Measurements from ENCODE around the gene NPLOC4.

NPLOC4 gene

GRCh38 chr17:81508639-81509206, 128.2 kb downstream of the NPLOC4 start:
- Histone ChIP-seq H3F3A (ENCODE audit: low read depth) (peaks cover 14% of the 10 kb centered on the region), H3K4me3 (ENCODE audit: low read length, poor library complexity, severe bottlenecking) (peak overlapping the region; percentile 97), H3K9ac (ENCODE audit: low read depth, low read length, poor library complexity, severe bottlenecking) (peak overlapping the region; percentile 100)

More at GRCh38 chr17:81508639-81509206, 128.2 kb downstream of the NPLOC4 start:
- Histone ChIP-seq H3K79me2 (ENCODE audit: insufficient read depth, low read length) (peaks cover 62% of the 10 kb centered on the region), H3K27me3 (ENCODE audit: insufficient read depth, low read length, poor library complexity, severe bottlenecking) (peaks cover 30% of the 10 kb centered on the region), H4K20me1 (ENCODE audit: insufficient read depth, low read length, poor library complexity, severe bottlenecking) (peaks cover 50% of the 10 kb centered on the region), H3K4me1 (ENCODE audit: insufficient read depth, low read length, poor library complexity, severe bottlenecking) (peaks cover 26% of the 10 kb centered on the region), H3K36me3 (ENCODE audit: insufficient read depth, low read length) (peaks cover 39% of the 10 kb centered on the region), H3K9me2 (replicated peaks; ENCODE audit: low read depth, low read length) (no peaks in the 10 kb centered on the region), H3K9me3 (ENCODE audit: insufficient read depth, low read depth, low read length) (no peaks in the 10 kb centered on the region), H3K4me2 (ENCODE audit: low read depth, low read length, poor library complexity, severe bottlenecking) (peak overlapping the region; percentile 84), H2AFZ (ENCODE audit: low read length) (no peak overlapping the region)
- TF ChIP-seq EZH2phosphoT487 (IDR thresholded peaks at IDR 0.05; ENCODE audit: borderline replicate concordance) (no peak), CTCF (conservative IDR thresholded peaks at IDR 0.05; ENCODE audit: low read length) (no peak)

All from Loucy (cell line).